D341Med (cell line): ENCODE measurements around the gene EPHX1.
"Not testable (repeated sequence)": the region's sequence is repeated elsewhere in the genome, so short reads cannot be mapped to it uniquely, and the experiment has no call there.

Source experiments
- DNase-seq: peaks from one replicate; pipeline ENCODE4 v3.0.0; 2012; ENCODE audit warnings: low spot score

EPHX1 gene

DNA sequence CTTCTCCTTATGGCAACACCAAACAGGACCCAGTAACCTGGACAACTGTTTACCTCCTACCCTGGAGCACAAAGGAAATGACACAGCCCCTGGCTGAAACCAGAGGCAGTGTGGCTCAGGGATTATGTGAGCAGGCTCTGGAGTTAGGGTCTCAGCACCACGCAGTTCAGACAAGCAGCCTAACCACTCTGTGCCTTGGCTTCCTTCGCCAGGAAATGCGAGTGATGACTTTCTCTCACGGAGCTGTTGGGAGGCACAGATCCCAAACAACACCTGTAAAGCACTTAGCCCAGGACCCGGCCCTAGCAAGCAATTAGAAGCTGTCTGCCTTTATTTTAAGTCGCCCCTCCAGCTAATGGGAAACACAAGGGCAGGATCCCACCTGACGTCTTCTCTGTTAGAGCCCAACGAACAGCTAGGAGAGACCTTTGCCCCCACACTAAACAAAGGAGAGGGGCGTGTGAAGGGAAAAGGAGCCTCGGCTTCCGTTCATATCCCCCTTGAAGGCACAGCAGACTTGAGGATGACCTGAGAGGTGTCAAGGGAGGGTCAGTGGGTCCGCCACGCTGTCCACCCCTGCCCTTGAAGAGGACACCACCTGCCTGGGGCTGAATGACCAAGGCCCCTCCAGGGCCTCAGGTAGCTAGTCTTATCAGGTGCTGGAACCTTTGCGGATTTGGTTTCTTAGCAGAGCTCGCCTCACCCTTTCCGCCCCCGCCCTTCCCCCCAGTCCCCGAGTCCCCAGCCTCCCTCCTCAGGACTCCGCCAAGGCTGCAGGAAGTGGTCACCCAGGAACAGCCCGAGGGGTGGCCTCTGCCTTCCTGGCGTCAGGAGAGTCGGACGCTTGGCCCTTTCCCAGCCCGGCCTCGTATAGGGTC, 71.4 kb downstream of the EPHX1 start:
- DNase-seq, result no peak

DNA sequence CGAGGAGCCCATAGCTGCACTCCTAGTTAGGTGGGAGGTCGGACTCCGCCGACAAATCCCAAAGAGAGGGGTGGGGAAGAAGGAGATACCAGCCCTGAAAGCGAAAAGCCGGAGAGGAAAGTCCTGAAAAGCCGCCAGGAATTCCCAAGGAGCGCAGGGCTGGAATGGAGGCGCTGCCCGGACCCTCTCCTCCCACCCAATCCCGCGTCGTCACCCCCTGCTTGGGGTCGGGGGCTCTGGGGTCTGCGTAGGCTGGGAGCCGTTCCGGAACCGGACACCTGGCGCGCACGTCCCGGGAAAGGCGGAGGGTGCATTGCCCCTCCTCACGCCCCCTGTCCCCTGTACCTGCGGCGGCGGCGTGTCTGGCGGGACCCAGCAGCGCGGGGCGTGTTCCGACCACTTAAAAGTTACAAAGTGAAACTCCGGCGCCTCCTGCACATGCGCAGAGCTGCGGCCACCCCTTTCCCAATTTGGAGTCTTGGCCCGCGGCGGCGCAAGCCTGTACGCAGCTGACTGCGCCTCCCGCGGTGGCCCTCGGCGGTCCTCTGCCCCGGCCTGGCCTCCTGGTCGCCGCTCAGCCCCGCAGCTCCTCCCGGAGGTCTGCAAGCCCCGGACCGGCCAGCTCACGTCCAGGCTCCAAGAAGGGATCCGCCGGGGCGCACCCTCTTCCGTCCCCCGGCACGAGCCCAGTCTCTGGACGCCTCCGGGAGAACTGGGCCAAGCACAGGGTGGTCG, 72.2 kb downstream of the EPHX1 start, which contains the start of gene TMEM63A:
TMEM63A (minus strand) TSS at position 422 of the 735 bp plus-strand sequence. CDS start 4,800 bp downstream, outside the sequence.
- DNase-seq, result peak; percentile 90

DNA sequence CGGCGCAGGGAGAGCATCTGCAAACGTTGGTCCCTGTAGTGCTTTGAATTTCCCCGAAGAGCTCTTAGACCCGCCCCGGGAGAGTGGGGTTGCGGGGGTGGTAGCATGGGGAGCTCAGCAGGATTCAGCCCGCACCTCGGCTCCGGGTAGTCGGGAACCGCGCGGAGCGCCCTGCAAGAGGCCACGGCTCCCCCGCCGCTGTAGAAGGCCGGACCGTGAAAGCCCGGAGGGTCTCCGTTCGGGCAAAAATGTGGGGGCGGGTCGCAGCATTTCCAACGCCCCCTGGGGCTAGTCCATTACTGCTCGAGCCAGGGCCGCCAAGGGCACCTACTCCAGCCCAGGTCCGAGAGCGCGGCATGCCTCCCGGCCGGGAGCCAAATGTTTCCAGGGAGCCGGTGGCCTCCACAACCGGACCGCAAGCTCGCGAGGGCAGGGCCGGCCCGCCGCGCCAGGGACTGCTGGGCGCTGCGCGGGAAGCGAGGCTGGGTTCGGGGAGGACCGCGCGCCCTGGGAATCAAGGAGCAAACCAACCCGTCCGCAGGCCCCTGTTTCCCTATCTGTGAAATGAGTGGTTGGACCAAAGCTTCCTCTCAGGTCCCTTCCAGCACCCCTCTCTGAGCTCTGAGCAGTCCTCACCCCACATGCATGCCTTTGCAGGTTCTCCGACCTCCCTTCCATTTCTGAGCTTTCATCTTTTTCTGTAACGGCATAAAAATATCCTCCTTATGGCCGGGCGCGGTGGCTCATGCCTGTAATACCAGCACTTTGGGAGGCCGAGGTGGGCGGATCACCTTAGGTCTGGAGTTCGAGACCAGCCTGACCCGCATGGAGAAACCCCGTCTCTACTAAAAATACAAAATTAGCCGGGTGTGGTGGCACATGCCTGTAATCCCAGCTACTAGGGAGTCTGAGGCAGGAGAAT, 73.0 kb downstream of the EPHX1 start:
- no peak for DNase-seq

DNA sequence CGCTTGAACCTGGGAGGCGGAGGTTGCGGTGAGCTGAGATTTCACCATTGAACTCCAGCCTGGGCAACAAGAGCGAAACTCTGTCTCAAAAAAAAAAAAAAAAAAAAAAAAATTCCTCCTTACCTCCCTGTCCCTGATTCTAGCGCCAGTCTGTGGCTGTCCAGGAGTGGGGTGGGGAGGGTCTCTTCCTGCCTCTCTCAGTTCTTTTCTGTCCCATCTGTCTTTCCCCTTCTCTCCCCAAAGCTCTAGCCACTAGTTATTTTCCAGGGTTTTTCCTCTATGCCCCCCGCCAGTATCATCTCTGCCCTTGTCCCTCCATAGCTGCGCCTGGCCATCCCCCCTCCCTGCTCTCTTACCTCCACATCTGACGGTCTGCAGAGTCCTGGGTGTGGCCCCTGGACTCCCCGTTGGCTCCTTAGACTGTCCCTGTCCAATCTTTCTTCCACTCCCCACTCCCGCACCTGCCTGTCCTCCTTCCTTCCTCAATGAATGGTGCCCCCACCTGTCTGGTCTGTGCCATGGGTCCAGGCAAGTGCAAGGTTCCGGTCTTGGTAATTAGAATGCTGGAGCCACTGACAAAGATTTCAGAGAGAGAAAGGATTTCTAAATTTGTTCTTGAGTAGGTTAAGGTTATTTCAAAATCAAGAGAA, 73.8 kb downstream of the EPHX1 start:
- DNase-seq, result no peak

DNA sequence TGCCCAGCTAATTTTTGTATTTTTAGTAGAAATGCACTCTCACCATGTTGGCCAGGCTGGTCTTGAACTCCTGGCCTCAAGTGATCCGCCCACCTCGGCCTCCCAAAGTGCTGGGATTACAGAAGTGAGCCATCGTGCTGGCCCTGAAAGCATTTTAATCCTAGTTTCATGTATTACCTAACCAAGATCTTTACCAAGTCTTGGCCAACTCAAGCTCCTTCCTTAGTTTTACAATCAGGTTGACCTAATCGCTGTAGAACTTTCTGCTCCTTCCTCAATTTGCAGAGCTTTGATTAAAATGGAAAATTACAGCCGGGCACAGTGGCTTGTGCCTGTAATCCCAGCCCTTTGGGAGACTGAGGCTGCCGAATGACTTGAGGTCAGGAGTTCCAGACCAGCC, 75.4 kb downstream of the EPHX1 start:
- no peak for DNase-seq

DNA sequence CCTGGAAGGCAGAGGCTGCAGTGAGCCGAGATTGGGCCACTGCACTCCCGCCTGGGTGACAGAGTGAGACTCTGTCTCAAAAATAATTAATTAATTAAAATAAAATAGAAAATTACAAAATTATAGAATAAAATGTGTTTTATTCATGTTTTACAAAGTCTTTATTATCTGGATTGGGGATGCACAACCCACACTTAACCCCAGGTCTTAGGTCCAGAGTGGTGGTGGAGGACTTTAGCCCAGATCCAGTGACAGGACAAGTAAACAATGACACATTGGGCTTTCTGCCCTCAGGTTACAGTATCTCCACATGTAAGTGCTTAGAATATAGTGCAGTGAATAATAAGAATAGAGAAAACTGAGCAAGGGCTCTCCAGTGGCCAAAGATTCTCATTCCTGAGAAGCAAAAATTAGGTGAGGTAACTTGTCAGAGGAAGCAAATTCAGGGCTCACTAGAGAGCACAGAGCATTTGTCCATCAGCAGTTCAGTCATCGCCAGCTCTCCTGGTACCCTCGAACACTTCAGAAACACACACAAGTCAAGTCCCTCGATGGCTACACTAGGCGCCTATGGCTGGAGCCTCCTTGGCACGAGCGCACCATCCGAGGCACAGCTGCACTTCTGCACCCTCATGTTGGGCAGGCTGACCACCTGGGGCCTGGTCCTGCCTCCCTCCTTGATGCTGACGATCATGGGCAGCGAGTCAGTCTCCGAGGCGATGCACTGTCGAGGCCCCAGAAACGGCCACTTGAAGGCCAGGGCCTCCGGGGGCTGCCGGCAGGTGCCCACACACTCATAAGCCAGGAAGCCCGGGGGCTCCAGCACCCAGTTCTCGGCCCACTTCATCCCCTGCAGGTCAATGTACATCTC, 76.5 kb downstream of the EPHX1 start:
- no peak for DNase-seq

DNA sequence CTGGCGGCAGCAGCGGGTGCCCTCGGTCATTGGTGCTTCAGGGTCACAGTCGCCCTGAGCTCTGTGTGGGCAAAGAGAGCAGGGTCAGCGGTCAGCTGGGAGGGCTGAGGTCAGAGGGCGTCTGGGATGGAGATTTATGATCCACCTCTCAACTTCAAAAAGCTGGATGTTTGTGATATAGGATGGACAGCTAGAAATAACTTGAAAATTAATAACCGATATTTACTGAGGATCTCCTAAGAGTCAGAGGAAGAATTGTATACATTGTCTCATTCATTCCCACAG, 77.0 kb downstream of the EPHX1 start:
- DNase-seq, result no peak

DNA sequence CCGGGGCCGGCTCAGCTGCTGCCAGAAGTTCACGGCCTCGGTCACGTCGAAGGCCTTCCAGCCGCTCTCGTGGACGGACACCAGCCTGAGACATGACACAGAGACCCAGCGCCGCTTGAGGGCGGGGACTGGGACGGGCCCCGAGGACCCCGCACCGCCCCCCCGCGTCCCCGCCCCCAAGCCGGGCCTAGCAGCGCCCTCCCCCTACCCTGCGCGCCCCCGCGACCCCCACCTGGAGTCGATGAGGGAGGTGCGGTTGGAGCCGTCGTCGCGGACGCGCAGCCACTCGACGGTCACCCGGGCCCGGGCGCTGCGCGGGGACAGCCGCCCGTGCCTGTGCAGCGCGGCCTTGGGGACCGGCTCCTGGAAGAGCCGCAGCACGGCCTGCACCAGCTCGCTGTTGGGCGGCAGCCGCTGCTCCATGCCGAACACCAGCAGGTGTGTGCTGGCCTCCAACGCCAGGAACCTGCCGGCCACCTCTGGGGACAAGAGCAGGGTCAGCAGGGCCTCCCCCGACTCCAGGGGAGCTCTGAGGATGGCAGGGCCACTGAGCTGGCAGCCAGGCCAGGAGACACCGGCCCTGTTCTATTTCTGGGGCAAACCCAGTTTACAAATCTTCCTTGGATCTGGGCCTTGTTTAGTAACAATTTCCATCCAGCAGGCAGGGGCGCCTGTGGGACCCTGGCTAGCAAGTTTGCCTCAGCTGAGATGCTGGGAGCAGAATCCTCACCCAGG, 77.8 kb downstream of the EPHX1 start:
- not testable (repeated sequence) for DNase-seq

DNA sequence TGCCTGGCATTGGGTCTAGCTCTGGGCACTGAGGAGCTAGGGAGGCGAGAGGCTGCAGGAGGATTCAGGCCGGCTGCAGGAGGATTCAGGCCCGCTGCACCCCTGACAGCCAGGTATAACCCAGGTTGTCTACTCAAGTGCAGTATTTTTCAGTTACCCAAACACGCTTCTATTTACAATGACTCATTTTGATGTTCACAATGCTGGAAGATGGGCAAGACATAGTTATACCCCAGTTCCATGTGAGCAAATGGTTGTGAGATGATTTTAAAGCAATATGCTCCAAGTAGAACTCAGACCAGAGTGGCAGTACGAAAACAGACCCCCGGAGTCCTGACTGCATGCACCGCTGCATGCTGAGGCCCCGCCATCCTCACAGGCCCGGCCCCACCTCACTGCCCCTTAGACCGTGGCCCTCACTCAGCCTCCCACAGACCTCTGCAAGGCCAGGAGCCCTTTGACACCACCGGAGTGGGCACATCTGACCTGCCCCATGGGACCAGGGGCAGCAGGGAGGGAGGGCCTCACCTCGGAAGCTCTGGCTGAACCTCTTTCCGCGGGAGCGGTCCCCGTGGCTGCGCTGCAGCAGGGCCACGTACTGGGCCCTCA, 78.5 kb downstream of the EPHX1 start:
- DNase-seq, result no peak

DNA sequence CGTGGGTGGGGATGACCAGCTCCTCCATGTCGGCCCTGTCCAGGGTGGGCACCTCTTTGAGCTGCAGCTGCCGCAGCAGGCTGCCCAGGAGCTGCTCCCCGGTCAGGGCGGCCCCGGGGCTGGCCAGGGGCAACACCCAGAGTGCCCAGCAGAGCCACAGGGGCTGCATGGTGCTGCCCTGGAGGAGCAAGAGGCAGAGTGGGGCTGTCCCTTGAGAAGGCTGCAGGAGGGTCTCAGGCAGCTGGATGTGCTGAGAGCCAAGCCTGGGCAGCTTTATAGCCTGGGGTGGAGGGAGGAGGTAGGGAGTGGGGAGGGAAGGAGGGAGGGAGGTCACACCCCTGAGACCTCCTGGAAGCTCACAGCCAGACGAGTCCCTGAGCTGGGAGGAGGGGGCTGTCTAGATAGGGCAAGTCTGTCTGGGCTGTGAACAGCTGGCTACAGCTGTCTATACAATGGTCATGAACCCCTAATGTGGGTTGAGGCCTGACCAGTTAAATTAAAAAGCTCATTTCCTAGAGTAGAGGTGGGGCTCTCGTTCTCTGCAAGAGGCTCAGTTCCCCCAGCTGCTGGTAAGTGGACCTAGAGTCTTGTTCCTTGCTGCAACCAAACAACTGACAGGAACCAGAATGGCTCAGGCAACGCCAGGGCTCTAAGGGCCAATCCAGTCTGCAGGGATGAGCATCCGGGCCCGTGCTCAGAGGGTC, 79.1 kb downstream of the EPHX1 start, which contains the start of gene LEFTY1:
LEFTY1 (minus strand) TSS at position 249 of the 704 bp plus-strand sequence; CDS start at position 169, 80 bp downstream.
- no peak for DNase-seq

DNA sequence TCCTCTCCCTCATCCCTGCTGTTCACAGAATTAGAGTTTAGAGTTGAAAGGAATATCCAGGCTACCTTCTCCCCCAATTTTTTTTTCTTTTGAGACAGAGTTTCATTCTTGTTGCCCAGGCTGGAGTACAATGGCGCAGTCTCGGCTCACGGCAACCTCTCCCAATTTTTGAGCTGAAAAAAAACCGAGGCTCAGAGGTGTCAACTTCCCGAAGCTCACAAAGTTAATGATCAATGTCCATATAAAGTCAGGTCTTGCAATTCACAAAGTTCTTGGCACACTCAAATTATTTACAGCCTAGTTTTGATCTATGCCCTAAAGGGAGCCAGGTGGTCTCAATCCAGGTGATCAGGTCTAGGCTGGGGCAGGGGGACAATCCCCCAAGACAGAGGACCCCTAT, 79.8 kb downstream of the EPHX1 start:
- no peak for DNase-seq

DNA sequence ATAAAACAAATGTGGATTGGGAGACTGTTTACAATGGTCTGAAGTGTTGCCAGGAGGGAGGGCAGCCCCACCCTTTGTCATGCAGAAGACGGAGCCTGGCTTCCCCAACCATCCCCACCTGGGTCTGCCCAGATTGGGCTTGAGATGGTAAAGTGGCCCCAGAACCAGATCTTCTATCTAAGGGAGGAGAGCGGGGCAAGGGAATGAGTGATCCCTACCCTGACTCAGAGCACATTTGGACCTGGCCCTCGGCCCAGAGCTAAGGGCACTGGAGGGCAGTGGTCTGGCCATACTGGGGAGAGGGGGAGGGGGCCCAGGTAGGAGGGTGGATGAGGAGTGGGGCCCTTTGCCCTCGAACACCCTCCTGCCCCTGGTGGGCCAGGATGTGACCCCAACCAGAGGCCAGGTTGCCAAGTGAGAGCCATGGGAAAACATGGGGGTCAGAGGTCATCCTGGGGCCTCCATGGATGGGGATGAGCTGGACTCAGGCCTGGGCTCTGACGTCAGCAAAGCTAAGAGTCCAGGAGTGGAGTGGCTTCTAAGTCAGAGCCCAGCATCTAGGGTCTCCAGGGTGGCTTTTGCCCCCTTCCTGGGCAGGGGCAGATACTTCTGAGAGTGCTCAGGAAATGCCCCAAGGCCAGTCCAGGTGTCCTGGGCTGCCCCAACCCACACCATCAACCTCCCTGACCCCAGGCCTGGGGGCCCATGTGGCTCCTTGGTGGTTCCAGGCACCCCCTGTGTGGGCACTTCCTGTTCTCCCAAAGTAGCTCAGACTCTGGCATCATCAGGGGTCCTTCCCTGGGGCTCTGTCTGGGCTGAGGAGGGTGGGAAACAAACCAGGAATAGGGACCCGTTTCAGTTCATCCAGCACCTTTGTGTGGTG, 80.7 kb downstream of the EPHX1 start:
- DNase-seq, result no peak

DNA sequence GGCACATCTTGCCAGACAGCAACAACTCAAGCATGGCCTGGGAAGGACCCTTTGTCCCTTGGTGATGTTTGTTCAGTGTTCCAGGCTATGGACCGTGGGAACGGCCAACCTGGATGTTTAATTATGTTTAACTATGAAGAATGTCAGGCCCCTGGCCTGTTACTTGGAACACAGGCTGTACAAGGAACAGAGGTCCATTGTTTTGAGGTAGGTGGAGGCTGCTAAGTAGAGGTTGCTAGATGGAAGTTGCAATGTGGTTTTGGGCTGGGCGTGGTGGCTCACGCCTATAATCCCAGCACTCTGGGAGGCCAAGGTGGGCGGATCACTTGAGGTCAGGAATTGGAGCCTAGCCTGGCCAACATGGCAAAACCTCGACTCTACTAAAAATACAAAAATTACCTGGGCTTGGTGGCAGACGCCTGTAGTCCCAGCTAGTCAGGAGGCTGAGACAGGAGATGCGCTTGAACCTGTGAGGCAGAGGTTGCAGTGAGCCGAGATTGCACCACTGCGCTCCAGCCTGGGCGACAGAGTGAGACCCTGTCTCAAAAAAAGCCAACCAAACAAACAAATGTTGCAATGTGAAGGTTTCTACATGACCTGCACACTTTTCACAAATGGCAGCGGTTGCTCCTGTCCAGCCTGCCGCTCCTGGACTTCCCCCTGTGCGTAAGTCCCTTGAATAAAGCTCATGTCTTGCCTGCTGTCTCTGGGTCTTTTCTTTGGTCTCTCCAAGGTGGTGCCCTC, 81.5 kb downstream of the EPHX1 start:
- no peak for DNase-seq

DNA sequence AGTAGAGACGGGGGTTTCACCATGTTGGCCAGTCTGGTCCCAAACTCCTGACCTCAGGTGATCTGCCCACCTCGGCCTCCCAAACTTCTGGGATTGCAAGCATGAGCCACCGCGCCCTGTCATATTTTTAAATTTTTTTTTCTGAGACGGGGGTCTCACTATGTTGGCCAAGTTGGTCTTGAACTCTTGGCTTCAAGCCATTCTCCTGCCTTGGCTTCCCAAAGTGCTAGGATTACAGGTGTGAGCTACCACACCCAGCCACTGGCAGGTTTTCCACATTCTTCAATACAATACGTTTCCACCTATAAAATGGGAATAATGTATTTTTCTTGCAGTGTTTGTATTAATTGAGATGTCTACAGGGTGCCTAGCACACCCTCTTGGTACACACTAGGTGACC, 82.4 kb downstream of the EPHX1 start:
- DNase-seq, result no peak
